ENCODE measurements around the gene NR2C1.

DNA sequence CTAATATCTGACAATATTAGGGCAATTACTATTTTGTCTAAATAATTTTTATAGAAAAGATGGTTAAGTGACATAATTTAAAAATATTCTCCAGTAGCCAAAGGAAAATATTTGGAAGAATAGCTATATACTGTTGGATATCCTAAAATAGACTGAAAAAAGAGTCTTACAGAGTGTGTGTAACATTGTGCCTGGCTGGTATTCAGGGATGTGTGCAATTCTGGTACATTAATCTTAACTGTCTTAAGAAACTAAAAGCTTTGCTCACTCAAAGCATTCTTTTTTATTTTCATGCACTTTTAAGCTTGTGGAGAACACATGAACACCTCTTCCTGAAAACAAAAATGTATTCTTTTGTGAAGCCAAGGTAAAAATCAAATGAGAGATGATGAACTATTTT lies 10.1 kb upstream of the NR2C1 start:
- TF ChIP-seq CTCF (IDR thresholded peaks at IDR 0.05; ENCODE audit: control extremely low read depth in 1 of 3, insufficient read depth in 1 of 3, low read depth in 1 of 3, low read length in 3 of 3) (no peak), MAFK (IDR thresholded peaks at IDR 0.05; ENCODE audit: low read depth, low read length) (no peak)
